Measurements from ENCODE around the gene KCNQ1.

DNA sequence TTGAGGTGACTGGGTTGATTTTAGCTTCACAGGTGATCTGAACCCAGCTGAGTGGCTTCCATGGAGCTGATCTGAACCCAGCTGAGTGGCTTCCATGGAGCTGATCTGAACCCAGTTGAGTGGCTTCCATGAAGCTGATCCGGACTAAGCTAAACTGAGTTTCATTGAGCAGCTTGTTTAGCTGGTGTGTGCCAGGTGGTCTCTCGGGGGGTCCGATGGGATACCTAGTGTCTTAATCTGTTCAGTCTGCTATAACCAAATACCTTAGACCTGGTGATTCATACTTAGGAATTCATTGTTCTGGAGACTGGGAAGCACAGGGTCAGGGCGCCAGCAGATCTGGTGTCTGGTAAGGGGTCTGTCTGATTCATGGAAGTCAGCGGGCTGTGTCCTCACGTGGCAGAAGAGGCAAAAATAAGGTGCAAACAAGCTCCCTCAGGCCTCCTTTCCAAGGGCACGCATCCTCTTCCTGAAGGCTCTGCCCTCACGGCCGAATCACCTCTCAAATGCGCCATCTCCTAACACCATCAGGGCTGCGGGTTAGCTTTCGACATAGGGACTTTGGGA, 307.5 kb downstream of the KCNQ1 start:
- TF ChIP-seq EZH2 (IDR thresholded peaks at IDR 0.05; ENCODE audit: borderline replicate concordance, insufficient read depth, low read length, poor library complexity, severe bottlenecking) = no peak
- TF ChIP-seq EP300 (conservative IDR thresholded peaks at IDR 0.05; ENCODE audit: poor library complexity, severe bottlenecking) = no peak
- TF ChIP-seq, protein P1, sequence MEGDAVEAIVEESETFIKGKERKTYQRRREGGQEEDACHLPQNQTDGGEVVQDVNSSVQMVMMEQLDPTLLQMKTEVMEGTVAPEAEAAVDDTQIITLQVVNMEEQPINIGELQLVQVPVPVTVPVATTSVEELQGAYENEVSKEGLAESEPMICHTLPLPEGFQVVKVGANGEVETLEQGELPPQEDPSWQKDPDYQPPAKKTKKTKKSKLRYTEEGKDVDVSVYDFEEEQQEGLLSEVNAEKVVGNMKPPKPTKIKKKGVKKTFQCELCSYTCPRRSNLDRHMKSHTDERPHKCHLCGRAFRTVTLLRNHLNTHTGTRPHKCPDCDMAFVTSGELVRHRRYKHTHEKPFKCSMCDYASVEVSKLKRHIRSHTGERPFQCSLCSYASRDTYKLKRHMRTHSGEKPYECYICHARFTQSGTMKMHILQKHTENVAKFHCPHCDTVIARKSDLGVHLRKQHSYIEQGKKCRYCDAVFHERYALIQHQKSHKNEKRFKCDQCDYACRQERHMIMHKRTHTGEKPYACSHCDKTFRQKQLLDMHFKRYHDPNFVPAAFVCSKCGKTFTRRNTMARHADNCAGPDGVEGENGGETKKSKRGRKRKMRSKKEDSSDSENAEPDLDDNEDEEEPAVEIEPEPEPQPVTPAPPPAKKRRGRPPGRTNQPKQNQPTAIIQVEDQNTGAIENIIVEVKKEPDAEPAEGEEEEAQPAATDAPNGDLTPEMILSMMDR (IDR thresholded peaks at IDR 0.05; ENCODE audit: poor library complexity, severe bottlenecking) = no peak
- TF ChIP-seq, protein P2, sequence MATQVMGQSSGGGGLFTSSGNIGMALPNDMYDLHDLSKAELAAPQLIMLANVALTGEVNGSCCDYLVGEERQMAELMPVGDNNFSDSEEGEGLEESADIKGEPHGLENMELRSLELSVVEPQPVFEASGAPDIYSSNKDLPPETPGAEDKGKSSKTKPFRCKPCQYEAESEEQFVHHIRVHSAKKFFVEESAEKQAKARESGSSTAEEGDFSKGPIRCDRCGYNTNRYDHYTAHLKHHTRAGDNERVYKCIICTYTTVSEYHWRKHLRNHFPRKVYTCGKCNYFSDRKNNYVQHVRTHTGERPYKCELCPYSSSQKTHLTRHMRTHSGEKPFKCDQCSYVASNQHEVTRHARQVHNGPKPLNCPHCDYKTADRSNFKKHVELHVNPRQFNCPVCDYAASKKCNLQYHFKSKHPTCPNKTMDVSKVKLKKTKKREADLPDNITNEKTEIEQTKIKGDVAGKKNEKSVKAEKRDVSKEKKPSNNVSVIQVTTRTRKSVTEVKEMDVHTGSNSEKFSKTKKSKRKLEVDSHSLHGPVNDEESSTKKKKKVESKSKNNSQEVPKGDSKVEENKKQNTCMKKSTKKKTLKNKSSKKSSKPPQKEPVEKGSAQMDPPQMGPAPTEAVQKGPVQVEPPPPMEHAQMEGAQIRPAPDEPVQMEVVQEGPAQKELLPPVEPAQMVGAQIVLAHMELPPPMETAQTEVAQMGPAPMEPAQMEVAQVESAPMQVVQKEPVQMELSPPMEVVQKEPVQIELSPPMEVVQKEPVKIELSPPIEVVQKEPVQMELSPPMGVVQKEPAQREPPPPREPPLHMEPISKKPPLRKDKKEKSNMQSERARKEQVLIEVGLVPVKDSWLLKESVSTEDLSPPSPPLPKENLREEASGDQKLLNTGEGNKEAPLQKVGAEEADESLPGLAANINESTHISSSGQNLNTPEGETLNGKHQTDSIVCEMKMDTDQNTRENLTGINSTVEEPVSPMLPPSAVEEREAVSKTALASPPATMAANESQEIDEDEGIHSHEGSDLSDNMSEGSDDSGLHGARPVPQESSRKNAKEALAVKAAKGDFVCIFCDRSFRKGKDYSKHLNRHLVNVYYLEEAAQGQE (IDR thresholded peaks at IDR 0.05; ENCODE audit: borderline replicate concordance) = no peak
- no peak for TF ChIP-seq RAD21 (conservative IDR thresholded peaks at IDR 0.05)
- TF ChIP-seq POLR2AphosphoS5 (IDR thresholded peaks at IDR 0.05) = no peak
- TF ChIP-seq SMC3 (conservative IDR thresholded peaks at IDR 0.05; ENCODE audit: poor library complexity) = no peak
- no peak for TF ChIP-seq MXI1 (conservative IDR thresholded peaks at IDR 0.05; ENCODE audit: poor library complexity, severe bottlenecking)

Measured in neural cell (in vitro differentiated cells).